ENCODE results near the gene ARHGEF28. TPM values are rescaled to one million over a fixed set of nuclear protein-coding genes. Genes with fewer than 3 reads are reported as not detected.

The ARHGEF28 gene
- total RNA-seq, 1 experiment from 2014 or later, result 6.1 TPM

- Histone ChIP-seq H3K27me3 (ENCODE audit: insufficient read depth, low read length) (no peaks in the 10 kb centered on the region), H3K27ac (ENCODE audit: low read depth, low read length) (no peak overlapping the region), H3K4me2 (ENCODE audit: low read length) (no peak overlapping the region), H3K9ac (ENCODE audit: low read length) (no peak overlapping the region), H3K36me3 (ENCODE audit: control insufficient read depth in 1 of 2, insufficient read depth in 2 of 2, low read length in 2 of 2) (no peaks in the 10 kb centered on the region), H3K9me3 (ENCODE audit: control insufficient read depth in 1 of 2, insufficient read depth in 1 of 2, low read depth in 1 of 2, low read length in 2 of 2) (no peaks in the 10 kb centered on the region), H4K20me1 (ENCODE audit: insufficient read depth) (no peaks in the 10 kb centered on the region), H3K9me2 (ENCODE audit: insufficient read depth) (no peaks in the 10 kb centered on the region), H2AFZ (ENCODE audit: low read depth, low read length, poor library complexity, severe bottlenecking) (no peak overlapping the region), H3K4me1 (ENCODE audit: control insufficient read depth in 1 of 2, insufficient read depth in 2 of 2, low read length in 2 of 2) (peaks cover 9 to 10% of the 10 kb centered on the region in 2 experiments; a peak in 2 of 4 replicates), H3K4me3 (replicated peaks in 1 of 2; ENCODE audit: low read depth in 1 of 2, low read length in 2 of 2) (no peak overlapping the region), H3K79me2 (ENCODE audit: insufficient read depth, low read length) (no peaks in the 10 kb centered on the region)
- TF ChIP-seq POLR2AphosphoS5 (IDR thresholded peaks at IDR 0.05; ENCODE audit: low read depth, low read length), result no peak
- TF ChIP-seq ZFX (IDR thresholded peaks at IDR 0.05), result no peak
- no peak for TF ChIP-seq MAX (IDR thresholded peaks at IDR 0.05)
- no peak for TF ChIP-seq EZH2 (IDR thresholded peaks at IDR 0.05)
- no peak for TF ChIP-seq SRF (IDR thresholded peaks at IDR 0.05; ENCODE audit: low read depth)
- TF ChIP-seq SP1 (IDR thresholded peaks at IDR 0.05; ENCODE audit: low read depth), result no peak
- TF ChIP-seq REST (IDR thresholded peaks at IDR 0.05; ENCODE audit: low read depth), result no peak
- TF ChIP-seq YY1 (IDR thresholded peaks at IDR 0.05; ENCODE audit: extremely low read depth, insufficient replicate concordance, low read depth, low read length), result no peak
- TF ChIP-seq RAD21 (IDR thresholded peaks at IDR 0.05; ENCODE audit: low read depth), result no peak
- TF ChIP-seq FOSL1 (IDR thresholded peaks at IDR 0.05; ENCODE audit: low read depth), result no peak
- no peak for TF ChIP-seq TCF7L2 (IDR thresholded peaks at IDR 0.05; ENCODE audit: borderline replicate concordance, extremely low read depth, insufficient read depth, insufficient read length)
- TF ChIP-seq CBX3 (IDR thresholded peaks at IDR 0.05; ENCODE audit: low read depth), result no peak
- TF ChIP-seq EGR1 (IDR thresholded peaks at IDR 0.05; ENCODE audit: low read depth), result no peak
- no peak for TF ChIP-seq JUND (IDR thresholded peaks at IDR 0.05)
- TF ChIP-seq CEBPB (IDR thresholded peaks at IDR 0.05; ENCODE audit: low read depth), result no peak
- RAD21 ChIA-PET (ENCODE audit: low non-redundant PET in 1 of 2, low total read pairs in 2 of 2, uncharacterized antibody in 2 of 2, unreplicated experiment in 2 of 2), result no interaction called here
- DNase-seq (ENCODE audit: low read depth, low spot score), result no peak
- intact Hi-C loops (cut with micrococcal nuclease), result no loop called here
- ATAC-seq, result no peak
- no TSS peak for BruUV-seq (replicated peaks)
- POLR2A ChIA-PET, result no interaction called here
- CTCF ChIA-PET, result no interaction called here
Measured at GRCh38 chr5:73825199-73825598, 199.2 kb downstream of the ARHGEF28 start.
